A549 (cell line): ENCODE measurements around the gene TRAPPC10. TPM values are rescaled to one million over a fixed set of nuclear protein-coding genes. Genes with fewer than 3 reads are reported as not detected.

ENCODE experiments used
- ATAC-seq, 2 experiments: fragments of 200-7000 bp in 1 of 2; fragments of >200 bp in 1 of 2; cut with Nextera tagmentation in 1 of 2; cut with Tn5 transposase in 1 of 2; 3 replicates each; pipeline versions ENCODE4 v1.8.0 to v1.9.1; 2018 to 2020; ENCODE audit warnings: mild to moderate bottlenecking in 1 of 2, moderate library complexity in 1 of 2
- CTCF ChIA-PET: fragments of 300-600 bp; sonication (Branson Sonifier 250); formaldehyde crosslinking; extraction: SDS; loops from one replicate; lab custom pipeline; 2021; ENCODE audit warnings: antibody characterized with exemption, inconsistent platforms; lab: Yijun Ruan, JAX
- POLR2A ChIA-PET: fragments of 350-600 bp; formaldehyde crosslinking; extraction: SDS; loops from one replicate; lab custom pipeline; 2021; ENCODE audit warnings: antibody characterized with exemption, inconsistent platforms; lab: Yijun Ruan, JAX
- DNase-seq, 2 experiments: peaks; one replicate each; pipeline versions ENCODE4 v3.0.0 to v3.0.0-alpha.2; 2011 to 2016; ENCODE audit warnings: low read depth in 1 of 2, low spot score in 1 of 2
- FAIRE-seq: peaks from 2 replicates; lab custom pipeline; 2011; peaks lifted over from hg19 to GRCh38; lab: Jason Lieb, UNC
- H3K27ac ChIP-seq, 2 experiments: fragments of >200 bp; sonication (Bioruptor Twin); formaldehyde crosslinking; 3 replicates each; pipeline ENCODE4 v1.5.1; 2016 to 2017
- H3K4me1 ChIP-seq: fragments of >200 bp; sonication (Bioruptor Twin); formaldehyde crosslinking; 3 replicates; pipeline ENCODE4 v1.6.1; 2016
- H3K4me2 ChIP-seq: fragments of >200 bp; sonication (Bioruptor Twin); formaldehyde crosslinking; 3 replicates; pipeline ENCODE4 v1.6.1; 2016
- H3K4me3 ChIP-seq: fragments of >200 bp; sonication (Bioruptor Twin); formaldehyde crosslinking; 3 replicates; pipeline ENCODE4 v1.5.1; 2016
- H3K9me3 ChIP-seq: fragments of >200 bp; sonication (Bioruptor Twin); formaldehyde crosslinking; 3 replicates; pipeline ENCODE4 v1.6.1; 2016
- BCL3 ChIP-seq: fragments of >200 bp; sonication (Bioruptor Twin); formaldehyde crosslinking; IDR thresholded peaks from 3 replicates; pipeline ENCODE4 v1.6.1; 2016
- CHD2 ChIP-seq: fragments of 150-350 bp; IDR thresholded peaks from 2 replicates; pipeline ENCODE4 v1.6.1; 2014; ENCODE audit warnings: low read length; ENCODE audit not compliant: partially characterized antibody
- ELK1 ChIP-seq: fragments of 150-350 bp; IDR thresholded peaks from 2 replicates; pipeline ENCODE4 v1.6.1; 2014; ENCODE audit warnings: low read depth, mild to moderate bottlenecking, low read length
- HES2 ChIP-seq: fragments of >200 bp; sonication (Bioruptor Twin); formaldehyde crosslinking; IDR thresholded peaks from 2 replicates; pipeline ENCODE4 v1.6.1; 2016
- HEYL ChIP-seq: fragments of 250-450 bp; sonication (Bioruptor Pico); IDR thresholded peaks from 2 replicates; pipeline ENCODE4 v1.8.0; 2021; ENCODE audit warnings: mild to moderate bottlenecking, moderate library complexity
- KDM5A ChIP-seq: fragments of 200-600 bp; sonication (generic); IDR thresholded peaks from 2 replicates; pipeline ENCODE4 v1.6.1; 2016; ENCODE audit warnings: antibody characterized with exemption, mild to moderate bottlenecking
- MYC ChIP-seq: IDR thresholded peaks from 2 replicates; pipeline ENCODE4 v1.6.1; 2012; ENCODE audit warnings: mild to moderate bottlenecking, inconsistent platforms, low read length, improper control_type of control experiment, borderline replicate concordance
- NFE2L2 ChIP-seq: fragments of 150-350 bp; conservative IDR thresholded peaks from 2 replicates; pipeline ENCODE4 v1.6.1; 2014; ENCODE audit warnings: low read length
- NPAS2 ChIP-seq: fragments of 250-450 bp; sonication (Bioruptor Pico); IDR thresholded peaks from 2 replicates; pipeline ENCODE4 v1.8.0; 2022; ENCODE audit warnings: mild to moderate bottlenecking, moderate library complexity, borderline replicate concordance
- NR3C1 ChIP-seq: fragments of >200 bp; sonication (Bioruptor Twin); formaldehyde crosslinking; IDR thresholded peaks from 3 replicates; pipeline ENCODE4 v1.6.1; 2017
- POLR2AphosphoS2 ChIP-seq: conservative IDR thresholded peaks from 2 replicates; pipeline ENCODE4 v1.6.1; 2012; ENCODE audit warnings: low read length, improper control_type of control experiment, inconsistent platforms
- REST ChIP-seq: fragments of 200-600 bp; sonication (generic); IDR thresholded peaks from 2 replicates; pipeline ENCODE4 v1.6.1; 2016; ENCODE audit warnings: antibody characterized with exemption, mild to moderate bottlenecking, moderate library complexity
- RFX5 ChIP-seq: fragments of 450-650 bp; IDR thresholded peaks from 2 replicates; pipeline ENCODE4 v1.7.1; 2014; ENCODE audit warnings: antibody characterized with exemption, mild to moderate bottlenecking, moderate library complexity
- SMC3 ChIP-seq: fragments of >200 bp; sonication (Bioruptor Twin); formaldehyde crosslinking; IDR thresholded peaks from 3 replicates; pipeline ENCODE4 v1.6.1; 2018; ENCODE audit warnings: inconsistent platforms
- SREBF2 ChIP-seq: fragments of 450-650 bp; IDR thresholded peaks from 2 replicates; pipeline ENCODE4 v1.6.1; 2014; ENCODE audit warnings: mild to moderate bottlenecking, moderate library complexity
- USF2 ChIP-seq: fragments of 450-650 bp; IDR thresholded peaks from 2 replicates; pipeline ENCODE4 v1.6.1; 2014; ENCODE audit warnings: antibody characterized with exemption
- ZSCAN20 ChIP-seq: fragments of 250-450 bp; sonication (Bioruptor Pico); IDR thresholded peaks from 2 replicates; pipeline ENCODE4 v1.8.0; 2022; ENCODE audit warnings: mild to moderate bottlenecking, moderate library complexity
- WGBS: methylation state at CpG from one replicate; pipeline ENCODE4 v1.1.6; 2017; ENCODE audit errors: missing lambda C conversion rate; 5-methylcytosine and 5-hydroxymethylcytosine counted together
- polyA plus RNA-seq, 4 experiments: library from polyadenylated mRNA; depleted of rRNA in 3 of 4; stranded (reverse); fragments of >200 nt; fragmentation: RNase III in 1 of 4; extraction: RNeasy Plus Mini Kit Qiagen cat#74134 plus additional on column Dnase treatment in 1 of 4; gene quantifications; 2 replicates in 3 of 4; 3 replicates in 1 of 4; pipeline ENCODE4 v1.2.3, GENCODE V29; 2011 to 2017

The TRAPPC10 gene
- polyA plus RNA-seq, 2 of the 4 experiments (the other 2 are of a cell fraction) = 11.8 to 27.7 TPM

GRCh38 chr21:44039828-44040227, 27.7 kb downstream of the TRAPPC10 start:
- Histone ChIP-seq H3K27ac (no peak overlapping the region), H3K4me1 (no peaks in the 10 kb centered on the region), H3K4me2 (no peak overlapping the region), H3K4me3 (no peak overlapping the region), H3K9me3 (no peaks in the 10 kb centered on the region)
- ATAC-seq = no peak
- WGBS = 92% methylated on average over 5 of the region's 5 CpGs
- CTCF ChIA-PET = interaction anchor here (0.6 to 1.0 kb wide), 2 partner anchors 28 to 64 kb away, joined by 3 read pairs; no protein-coding TSS in a partner anchor
- FAIRE-seq = no peak
- no peak for TF ChIP-seq NFE2L2
- TF ChIP-seq REST = no peak
- no peak for TF ChIP-seq ELK1
- TF ChIP-seq POLR2AphosphoS2 = no peak
- no peak for TF ChIP-seq KDM5A
- TF ChIP-seq USF2 = no peak
- no peak for TF ChIP-seq NPAS2 (CRISPR knock-in tag)
- no peak for TF ChIP-seq CHD2
- TF ChIP-seq MYC = no peak
- TF ChIP-seq ZSCAN20 (CRISPR knock-in tag) = no peak
- POLR2A ChIA-PET = no interaction called here
- DNase-seq = no peak

GRCh38 chr21:44043613-44044012, 31.5 kb downstream of the TRAPPC10 start:
- ChIA-PET CTCF (no interaction called here), POLR2A (no interaction called here)
- Histone ChIP-seq H3K4me1 (no peaks in the 10 kb centered on the region), H3K4me2 (no peak overlapping the region), H3K9me3 (no peaks in the 10 kb centered on the region), H3K4me3 (no peak overlapping the region), H3K27ac (no peak overlapping the region)
- no peak for TF ChIP-seq HEYL
- no peak for TF ChIP-seq NPAS2 (CRISPR knock-in tag)
- TF ChIP-seq SREBF2 = no peak
- no peak for TF ChIP-seq NFE2L2
- TF ChIP-seq RFX5 = no peak
- no peak for TF ChIP-seq NR3C1
- TF ChIP-seq CHD2 = no peak
- TF ChIP-seq BCL3 = no peak
- TF ChIP-seq REST = no peak
- no peak for TF ChIP-seq SMC3
- TF ChIP-seq HES2 = no peak
- TF ChIP-seq MYC = no peak
- TF ChIP-seq POLR2AphosphoS2 = no peak
- DNase-seq = no peak
- 92% methylated on average over 4 of the region's 6 CpGs for WGBS
- no peak for ATAC-seq
- no peak for FAIRE-seq
